Measurements from ENCODE around the gene CRYBG1. TPM values are rescaled to one million over a fixed set of nuclear protein-coding genes. Genes with fewer than 3 reads are reported as not detected.
A peak's percentile ranks its signal among the peaks of the same experiment; 100 is the strongest.
"Not testable (repeated sequence)": the region's sequence is repeated elsewhere in the genome, so short reads cannot be mapped to it uniquely, and the experiment has no call there.

The CRYBG1 gene
- total RNA-seq, 1 experiment from 2014 or later, result 2.3 TPM

DNA sequence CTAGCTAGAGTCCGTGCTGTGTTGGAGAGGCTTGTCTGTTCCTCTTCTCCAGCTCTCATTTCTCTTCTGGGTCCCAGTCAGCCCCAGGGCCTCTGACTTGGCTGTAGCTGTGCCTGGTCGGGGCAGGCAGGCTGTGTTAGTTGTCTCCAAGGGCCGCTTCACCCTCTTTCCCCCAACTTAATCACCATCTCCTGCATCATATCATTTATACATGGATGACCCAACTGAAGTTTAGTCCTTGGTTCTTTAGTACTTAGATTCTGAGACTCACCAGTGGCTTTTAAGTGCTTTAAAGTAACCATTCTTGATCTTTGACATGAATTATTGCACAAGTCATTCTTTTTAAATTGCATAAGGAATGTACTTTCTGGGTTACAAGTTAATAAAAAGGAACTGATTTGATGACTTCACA is 141.4 kb downstream of the CRYBG1 start:
- Histone ChIP-seq H3K27me3 (no peaks in the 10 kb centered on the region), H3K4me3 (no peak overlapping the region), H3K9me3 (no peaks in the 10 kb centered on the region), H3K36me3 (no peaks in the 10 kb centered on the region)
- no peak for DNase-seq

DNA sequence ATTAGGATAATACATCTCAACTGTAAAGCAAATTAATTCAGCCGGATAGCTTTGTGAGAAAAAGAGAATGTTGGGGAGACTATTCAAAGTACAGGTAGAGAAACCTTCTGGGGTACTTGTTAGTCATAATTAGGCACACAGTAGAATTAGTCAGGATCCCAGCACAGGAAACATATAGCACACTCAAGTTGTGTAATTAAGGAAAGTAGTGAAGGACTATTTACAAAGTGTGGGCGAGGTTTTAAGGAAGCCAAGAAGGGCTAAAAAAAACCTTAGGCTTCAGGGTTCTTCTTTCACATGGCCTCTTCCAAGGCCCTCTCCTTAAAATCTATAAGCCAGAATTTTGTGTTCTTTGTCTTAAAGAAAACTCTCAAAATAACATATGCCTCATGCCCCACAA is 142.0 kb downstream of the CRYBG1 start:
- DNase-seq, result no peak
- H3K9me3 ChIP-seq, result no peaks in the 10 kb centered on the region
- no peaks in the 10 kb centered on the region for H3K27me3 ChIP-seq
- no peaks in the 10 kb centered on the region for H3K36me3 ChIP-seq
- H3K4me3 ChIP-seq, result no peak overlapping the region

DNA sequence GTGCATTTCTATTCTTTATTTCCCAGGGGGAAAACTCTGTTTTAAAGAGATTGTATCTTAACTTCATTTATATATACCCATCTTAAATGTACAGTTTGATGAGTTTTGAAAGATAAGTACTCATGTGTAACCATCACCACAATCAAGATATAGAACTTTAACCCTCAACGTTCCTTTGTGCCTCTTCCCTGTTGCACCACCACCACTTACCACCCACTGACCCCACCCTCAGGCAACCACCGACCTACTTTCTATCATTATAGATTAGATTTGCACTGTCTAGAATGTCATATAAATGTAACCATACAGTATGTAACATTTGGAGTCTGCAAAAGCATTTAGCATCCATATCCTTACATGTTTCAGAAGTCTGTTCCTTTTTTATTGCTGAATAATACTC is 147.8 kb downstream of the CRYBG1 start:
- H3K27me3 ChIP-seq, result peaks cover 14% of the 10 kb centered on the region
- DNase-seq, result no peak
- no peaks in the 10 kb centered on the region for H3K9me3 ChIP-seq
- H3K36me3 ChIP-seq, result no peaks in the 10 kb centered on the region
- no peak overlapping the region for H3K4me3 ChIP-seq

DNA sequence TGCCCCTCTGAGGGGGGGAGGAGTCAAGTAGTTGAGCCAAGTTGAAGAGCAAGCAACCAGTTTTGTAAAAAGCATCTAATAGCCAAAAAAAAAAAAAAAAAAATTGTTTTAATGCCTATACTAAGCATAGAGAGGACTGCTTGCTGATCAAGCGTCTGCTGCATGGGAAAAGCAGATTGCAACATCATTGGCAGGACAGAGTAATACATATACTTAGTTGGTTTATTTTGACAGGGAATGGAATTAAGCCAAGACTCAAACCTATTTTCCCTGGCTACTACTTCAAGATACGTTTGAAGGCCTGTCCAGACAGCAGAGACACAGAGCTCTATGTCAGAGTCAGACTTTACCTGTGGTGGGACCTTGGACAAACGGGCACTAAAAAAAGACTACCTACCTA is 148.3 kb downstream of the CRYBG1 start:
- Histone ChIP-seq H3K36me3 (no peaks in the 10 kb centered on the region), H3K9me3 (no peaks in the 10 kb centered on the region), H3K4me3 (no peak overlapping the region), H3K27me3 (peaks cover 14% of the 10 kb centered on the region)
- no peak for DNase-seq

DNA sequence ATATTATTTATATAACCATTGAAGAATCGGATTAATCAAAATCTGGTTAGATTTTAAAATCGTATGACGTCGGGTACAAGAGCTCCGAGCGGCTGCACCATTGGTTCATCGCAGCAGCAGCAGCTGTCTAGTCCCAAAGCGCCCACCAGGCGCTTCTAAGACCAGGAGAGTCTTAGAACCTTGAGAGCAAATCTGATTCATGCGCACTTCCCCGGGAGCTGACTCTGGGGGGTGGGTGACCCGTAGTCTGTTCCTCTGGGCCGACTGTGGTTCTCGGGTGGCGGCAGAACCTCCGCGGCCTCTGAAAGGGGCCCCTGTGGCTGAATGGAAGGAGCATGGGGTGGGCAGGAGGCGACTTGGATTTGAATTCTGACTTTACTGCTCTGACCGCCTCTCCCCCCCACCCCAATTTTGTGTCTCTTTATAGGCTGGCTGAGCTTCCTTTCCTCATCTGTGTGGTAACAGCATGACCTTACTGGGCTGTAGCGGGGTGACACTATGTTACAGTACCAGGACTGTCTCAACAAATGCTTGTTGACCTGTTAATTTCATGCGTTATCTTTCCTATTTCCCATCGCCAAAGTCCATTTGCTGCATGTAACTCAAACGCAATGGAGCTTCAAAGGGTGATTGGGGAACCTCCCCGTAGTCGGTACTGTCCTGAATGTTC is 149.0 kb downstream of the CRYBG1 start:
- no peaks in the 10 kb centered on the region for H3K9me3 ChIP-seq
- peaks cover 14% of the 10 kb centered on the region for H3K27me3 ChIP-seq
- no peak for DNase-seq
- no peaks in the 10 kb centered on the region for H3K36me3 ChIP-seq
- H3K4me3 ChIP-seq, result no peak overlapping the region; the same call in none of the 2 replicates

DNA sequence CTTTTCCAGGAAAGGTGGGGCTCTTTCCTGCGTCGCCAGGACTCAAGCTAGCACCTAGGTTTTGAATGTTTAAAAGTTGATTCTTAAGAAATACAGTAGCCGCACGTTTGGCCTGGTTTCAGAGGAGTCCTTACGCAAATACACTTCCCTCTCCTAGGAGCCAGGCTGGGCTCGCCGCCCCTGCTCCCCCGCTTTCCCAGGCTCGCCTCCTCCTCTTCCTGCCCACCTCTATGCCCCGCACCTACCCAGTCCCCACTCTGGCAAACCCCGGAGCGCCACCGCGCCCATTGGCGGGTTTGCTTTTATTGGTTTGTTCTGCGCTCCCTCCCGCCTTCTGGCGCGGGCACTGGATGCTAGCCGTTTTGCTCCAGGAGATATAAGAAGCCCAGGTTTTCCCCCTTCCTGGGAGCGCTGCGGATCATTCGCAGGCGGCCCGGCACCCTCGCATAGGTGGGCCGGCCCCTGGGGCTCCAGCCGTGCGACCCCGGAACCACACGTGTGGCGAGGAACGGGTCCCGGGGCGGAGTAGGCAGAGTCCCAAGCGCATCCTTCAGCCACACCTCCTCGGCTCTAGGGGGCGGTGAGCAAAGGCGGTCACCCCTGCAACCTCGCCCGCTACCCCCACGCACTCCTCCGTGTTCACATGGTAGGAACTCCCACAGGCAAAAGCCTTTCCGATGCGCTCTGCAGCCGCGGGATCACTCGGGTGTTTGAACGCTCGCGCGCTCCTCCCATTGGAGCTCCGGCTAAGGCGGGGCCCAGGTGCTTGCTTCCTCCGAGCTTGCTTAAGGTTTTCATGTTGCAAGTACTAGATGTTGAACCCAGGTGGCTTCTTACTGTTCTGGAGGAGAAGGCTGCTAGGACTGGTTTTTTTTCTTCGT is 149.8 kb downstream of the CRYBG1 start:
- peak overlapping the region; percentile 43 for H3K4me3 ChIP-seq
- peaks cover 14% of the 10 kb centered on the region for H3K27me3 ChIP-seq

DNA sequence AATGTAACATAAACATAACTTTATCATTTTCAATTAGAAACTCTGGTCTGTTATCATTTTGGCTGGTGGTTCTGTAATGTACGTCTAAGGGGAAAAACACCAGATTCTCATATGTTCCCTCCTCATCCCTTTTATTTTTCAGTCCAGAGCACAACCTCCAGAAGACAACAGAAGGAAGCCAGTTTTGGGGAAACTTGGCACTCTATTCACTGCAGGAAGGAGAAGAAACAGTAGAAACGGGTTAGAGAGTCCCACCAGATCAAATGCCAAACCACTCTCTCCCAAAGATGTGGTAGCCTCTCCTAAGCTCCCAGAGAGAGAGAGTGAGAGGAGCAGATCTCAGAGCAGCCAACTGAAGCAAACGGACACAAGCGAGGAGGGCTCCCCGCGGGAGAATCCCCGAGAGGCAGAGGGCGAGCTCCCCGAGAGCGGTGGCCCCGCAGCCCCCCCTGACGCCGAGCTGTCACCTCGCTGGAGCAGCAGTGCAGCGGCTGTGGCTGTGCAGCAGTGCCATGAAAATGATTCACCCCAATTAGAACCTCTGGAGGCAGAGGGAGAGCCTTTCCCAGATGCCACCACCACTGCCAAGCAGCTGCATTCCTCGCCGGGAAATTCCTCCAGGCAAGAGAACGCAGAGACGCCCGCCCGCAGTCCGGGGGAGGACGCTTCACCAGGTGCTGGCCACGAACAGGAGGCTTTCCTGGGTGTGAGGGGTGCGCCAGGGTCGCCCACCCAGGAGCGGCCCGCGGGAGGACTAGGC is 151.0 kb downstream of the CRYBG1 start:
- Histone ChIP-seq H3K36me3 (no peaks in the 10 kb centered on the region), H3K4me3 (peak overlapping the region; percentile 57), H3K27me3 (peaks cover 14% of the 10 kb centered on the region), H3K9me3 (no peaks in the 10 kb centered on the region)
- peak; percentile 77 for DNase-seq

More for the DNA sequence above, 149.8 kb downstream of the CRYBG1 start:
- DNase-seq, result peak; percentile 42
- H3K9me3 ChIP-seq, result no peaks in the 10 kb centered on the region
- H3K36me3 ChIP-seq, result no peaks in the 10 kb centered on the region

DNA sequence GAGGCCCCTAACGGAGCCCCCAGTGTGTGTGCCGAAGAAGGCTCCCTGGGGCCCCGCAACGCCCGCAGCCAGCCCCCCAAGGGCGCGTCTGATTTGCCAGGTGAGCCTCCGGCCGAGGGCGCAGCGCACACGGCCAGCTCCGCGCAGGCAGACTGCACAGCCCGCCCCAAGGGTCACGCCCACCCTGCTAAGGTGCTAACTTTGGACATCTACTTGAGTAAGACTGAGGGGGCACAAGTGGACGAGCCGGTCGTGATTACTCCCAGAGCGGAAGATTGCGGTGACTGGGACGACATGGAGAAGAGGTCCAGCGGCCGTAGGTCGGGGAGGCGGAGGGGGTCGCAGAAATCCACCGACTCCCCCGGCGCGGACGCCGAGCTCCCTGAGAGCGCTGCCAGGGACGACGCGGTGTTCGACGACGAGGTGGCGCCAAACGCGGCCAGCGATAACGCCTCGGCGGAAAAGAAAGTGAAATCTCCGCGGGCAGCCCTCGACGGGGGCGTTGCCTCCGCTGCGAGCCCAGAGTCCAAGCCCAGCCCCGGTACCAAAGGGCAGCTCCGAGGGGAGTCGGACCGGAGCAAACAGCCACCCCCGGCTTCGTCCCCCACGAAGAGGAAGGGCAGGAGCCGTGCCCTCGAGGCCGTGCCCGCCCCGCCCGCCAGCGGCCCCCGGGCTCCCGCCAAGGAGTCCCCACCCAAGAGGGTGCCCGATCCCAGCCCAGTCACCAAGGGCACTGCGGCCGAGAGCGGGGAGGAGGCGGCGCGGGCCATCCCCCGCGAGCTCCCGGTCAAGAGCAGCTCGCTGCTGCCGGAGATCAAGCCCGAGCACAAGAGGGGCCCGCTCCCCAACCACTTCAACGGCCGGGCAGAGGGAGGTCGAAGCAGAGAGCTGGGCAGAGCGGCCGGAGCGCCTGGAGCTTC is 151.8 kb downstream of the CRYBG1 start:
- peak; percentile 43 for DNase-seq
- peaks cover 14% of the 10 kb centered on the region for H3K27me3 ChIP-seq
- H3K36me3 ChIP-seq, result no peaks in the 10 kb centered on the region
- no peaks in the 10 kb centered on the region for H3K9me3 ChIP-seq
- peak overlapping the region; percentile 57 for H3K4me3 ChIP-seq

DNA sequence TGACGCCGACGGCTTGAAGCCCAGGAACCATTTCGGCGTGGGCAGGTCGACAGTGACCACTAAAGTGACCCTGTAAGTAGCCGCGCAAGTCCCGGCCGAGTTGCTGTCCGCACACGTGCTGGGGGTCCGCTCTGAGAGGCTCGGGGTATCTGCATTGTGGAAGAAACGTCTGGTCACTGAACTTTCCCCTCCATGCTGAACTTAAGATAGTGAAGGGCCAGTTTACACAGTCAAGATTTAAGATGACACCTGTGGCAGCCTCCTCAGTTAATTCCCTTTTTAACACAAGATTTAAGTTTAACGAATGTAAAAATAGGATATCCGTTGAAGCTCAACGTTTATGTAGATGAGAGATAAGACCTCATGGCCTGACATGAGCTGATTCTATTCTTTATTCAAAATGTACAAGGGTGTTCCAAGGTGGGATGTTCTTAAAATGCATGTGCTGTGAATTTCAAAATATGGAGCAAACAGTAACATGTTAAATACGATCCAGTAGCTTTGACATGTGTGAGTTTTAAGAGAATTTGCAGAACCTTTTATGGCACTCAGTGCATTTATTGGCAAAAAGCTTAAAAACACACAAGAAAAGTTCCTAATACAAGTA is 152.6 kb downstream of the CRYBG1 start:
- peaks cover 14% of the 10 kb centered on the region for H3K27me3 ChIP-seq
- peak overlapping the region; percentile 57; the same call in 1 of the 2 replicates for H3K4me3 ChIP-seq
- no peaks in the 10 kb centered on the region for H3K9me3 ChIP-seq
- no peaks in the 10 kb centered on the region for H3K36me3 ChIP-seq
- DNase-seq, result no peak

DNA sequence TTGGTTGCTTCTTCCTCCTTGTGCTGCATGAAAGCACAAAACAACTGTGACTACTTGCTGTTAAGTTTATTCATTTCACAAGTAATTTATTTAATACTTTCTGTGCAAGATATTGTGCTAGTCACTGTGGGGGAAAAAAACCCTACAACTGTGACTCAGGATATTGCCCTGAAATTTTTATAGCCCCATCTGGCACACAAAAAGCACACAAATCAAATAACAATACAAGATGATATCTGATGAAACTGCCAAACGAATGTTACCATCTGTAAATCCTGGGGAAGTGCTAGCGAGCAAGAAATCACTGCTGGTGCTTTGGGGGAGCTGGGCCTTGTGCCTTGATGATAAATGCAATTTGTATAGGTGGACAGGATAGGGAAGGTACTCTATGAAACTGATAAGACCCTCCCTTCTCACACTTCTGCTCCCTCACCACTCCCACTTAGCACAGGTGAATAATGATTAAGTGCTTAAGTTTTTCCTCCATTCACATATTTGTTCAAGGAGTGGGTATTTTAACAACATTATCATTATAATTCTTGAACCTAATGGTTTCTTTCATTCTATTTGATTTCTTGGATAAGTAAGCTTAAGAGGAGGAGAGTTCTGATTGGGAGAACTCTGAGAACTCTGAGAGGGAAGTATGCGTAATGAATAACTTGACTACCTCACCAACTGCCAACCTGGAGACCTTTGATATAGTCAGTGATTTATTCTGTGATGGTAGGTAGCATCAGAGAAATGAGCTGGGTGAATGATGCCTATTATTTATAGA is 153.5 kb downstream of the CRYBG1 start:
- no peak for DNase-seq
- Histone ChIP-seq H3K9me3 (no peaks in the 10 kb centered on the region), H3K36me3 (no peaks in the 10 kb centered on the region), H3K4me3 (no peak overlapping the region), H3K27me3 (peaks cover 14% of the 10 kb centered on the region)

DNA sequence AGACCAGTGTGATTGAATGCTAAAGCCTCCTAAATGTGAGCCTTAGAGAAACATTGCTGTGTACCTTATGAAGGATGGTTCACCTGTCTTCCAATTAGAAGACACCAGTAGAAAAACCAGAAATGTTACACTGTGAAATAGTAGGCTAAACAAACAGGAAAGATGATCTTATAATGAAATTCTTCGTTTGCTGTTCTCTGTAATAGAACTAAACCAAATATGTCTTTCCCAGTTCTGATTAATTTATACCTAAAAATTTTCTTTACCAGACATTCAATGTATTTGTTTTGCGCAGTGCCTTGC is 154.0 kb downstream of the CRYBG1 start:
- DNase-seq, result no peak
- H3K4me3 ChIP-seq, result no peak overlapping the region
- peaks cover 14% of the 10 kb centered on the region for H3K27me3 ChIP-seq
- no peaks in the 10 kb centered on the region for H3K36me3 ChIP-seq
- no peaks in the 10 kb centered on the region for H3K9me3 ChIP-seq

DNA sequence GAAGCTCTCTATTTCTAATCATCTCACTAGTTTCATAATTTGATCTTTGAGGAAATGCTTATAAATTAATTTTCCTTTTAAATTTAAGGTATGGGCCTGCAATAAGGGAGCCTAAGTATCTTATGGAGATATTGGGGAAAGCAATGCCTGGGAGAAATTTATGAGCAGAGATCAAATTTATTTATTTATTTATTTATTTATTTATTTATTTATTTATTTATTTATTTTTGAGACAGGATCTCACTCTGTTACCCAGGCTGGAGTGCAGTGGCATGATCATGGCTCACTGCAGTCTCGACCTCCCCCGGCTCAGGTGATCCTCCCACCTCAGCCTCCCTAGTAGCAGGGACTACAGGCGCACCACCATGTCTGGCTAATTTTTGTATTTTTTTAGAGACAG is 155.1 kb downstream of the CRYBG1 start:
- H3K4me3 ChIP-seq, H3K36me3 ChIP-seq, H3K27me3 ChIP-seq, H3K9me3 ChIP-seq, DNase-seq: not testable (repeated sequence)

DNA sequence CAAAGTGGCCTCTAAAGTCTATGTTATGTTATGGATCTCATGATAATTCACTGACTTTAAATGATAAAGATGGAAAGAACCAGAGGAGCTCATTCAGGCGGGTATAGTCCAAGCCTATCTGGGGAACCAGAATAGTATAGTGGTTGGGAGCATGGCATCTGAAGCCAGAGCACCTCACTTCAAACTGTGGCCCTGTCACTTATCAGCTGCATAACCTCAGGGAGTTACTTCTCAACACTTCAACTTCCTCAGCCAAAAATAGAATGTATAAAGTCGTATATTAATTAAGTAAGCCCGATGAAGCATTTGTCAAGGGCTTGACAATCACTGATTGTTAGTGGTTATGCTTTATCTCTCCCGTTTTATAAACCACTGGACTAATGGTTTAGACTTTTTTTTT is 156.1 kb downstream of the CRYBG1 start:
- no peaks in the 10 kb centered on the region for H3K27me3 ChIP-seq
- H3K4me3 ChIP-seq, result no peak overlapping the region
- no peak for DNase-seq

DNA sequence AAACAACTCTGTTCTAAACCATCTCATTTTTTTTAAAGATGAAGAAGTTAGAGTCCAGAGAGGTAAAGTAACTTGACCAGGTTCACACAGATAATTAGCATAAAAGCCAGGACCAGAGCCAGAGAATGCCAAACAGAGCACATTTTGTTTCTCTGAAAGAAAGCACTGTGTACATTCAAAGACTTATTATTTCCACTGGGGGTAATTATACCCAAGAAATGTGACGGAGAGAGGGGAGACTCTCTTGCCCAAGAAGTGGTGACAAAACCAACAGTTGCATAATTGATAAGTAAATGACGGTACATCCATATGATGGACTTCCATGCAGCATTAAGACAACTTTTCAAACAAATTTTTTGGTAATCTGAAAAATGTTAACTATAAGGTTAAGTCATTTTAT is 157.2 kb downstream of the CRYBG1 start:
- no peak for DNase-seq
- Histone ChIP-seq H3K27me3 (no peaks in the 10 kb centered on the region), H3K36me3 (no peaks in the 10 kb centered on the region), H3K9me3 (no peaks in the 10 kb centered on the region), H3K4me3 (no peak overlapping the region)

More for the DNA sequence above, 156.1 kb downstream of the CRYBG1 start:
- Histone ChIP-seq H3K9me3 (no peaks in the 10 kb centered on the region), H3K36me3 (no peaks in the 10 kb centered on the region)

DNA sequence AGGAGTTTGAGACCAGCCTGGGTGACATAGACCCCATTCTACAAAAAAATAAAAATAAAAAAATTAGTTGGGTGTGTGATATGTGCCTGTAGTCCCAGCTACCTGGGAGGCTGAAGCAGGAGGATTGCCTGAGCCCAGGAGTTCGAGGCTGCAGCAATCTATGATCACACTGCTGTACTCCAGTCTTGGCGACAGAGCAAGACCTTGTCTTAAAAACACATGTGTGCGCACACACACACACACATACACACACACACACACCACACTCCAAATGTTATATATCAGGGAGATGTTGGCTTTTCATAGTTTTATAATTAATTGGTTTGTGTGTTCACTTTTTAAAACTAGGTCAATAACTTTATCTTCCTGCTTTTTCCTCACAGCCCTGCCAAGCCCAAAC is 158.2 kb downstream of the CRYBG1 start:
- DNase-seq, result no peak
- no peaks in the 10 kb centered on the region for H3K27me3 ChIP-seq
- no peaks in the 10 kb centered on the region for H3K9me3 ChIP-seq
- H3K36me3 ChIP-seq, result no peaks in the 10 kb centered on the region
- H3K4me3 ChIP-seq, result no peak overlapping the region

Measured in MG63 (cell line).